Left hindlimb (tissue), 1 donor: Measurements from ENCODE around the gene EXOSC1.
"Not testable (repeated sequence)": the region's sequence is repeated elsewhere in the genome, so short reads cannot be mapped to it uniquely, and the experiment has no call there.

Source experiments
- DNase-seq: peaks from one replicate; pipeline ENCODE4 v3.0.0-alpha.2; 2018

EXOSC1 gene

DNA sequence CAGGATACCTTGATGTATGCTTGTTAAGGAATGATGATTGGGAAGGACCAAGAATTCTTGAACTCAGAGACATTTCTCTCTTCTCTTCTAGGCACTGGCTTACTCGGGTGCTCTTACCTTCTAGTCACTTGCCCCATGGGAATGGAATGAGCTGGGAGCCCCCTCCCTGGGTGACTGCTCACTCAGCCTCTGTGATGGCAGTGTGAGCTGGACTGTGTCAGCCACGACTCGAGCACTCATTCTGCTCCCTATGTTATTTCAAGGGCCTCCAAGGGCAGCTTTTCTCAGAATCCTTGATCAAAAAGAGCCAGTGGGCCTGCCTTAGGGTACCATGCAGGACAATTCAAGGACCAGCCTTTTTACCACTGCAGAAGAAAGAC lies 10.9 kb upstream of the EXOSC1 start:
- no peak for DNase-seq

DNA sequence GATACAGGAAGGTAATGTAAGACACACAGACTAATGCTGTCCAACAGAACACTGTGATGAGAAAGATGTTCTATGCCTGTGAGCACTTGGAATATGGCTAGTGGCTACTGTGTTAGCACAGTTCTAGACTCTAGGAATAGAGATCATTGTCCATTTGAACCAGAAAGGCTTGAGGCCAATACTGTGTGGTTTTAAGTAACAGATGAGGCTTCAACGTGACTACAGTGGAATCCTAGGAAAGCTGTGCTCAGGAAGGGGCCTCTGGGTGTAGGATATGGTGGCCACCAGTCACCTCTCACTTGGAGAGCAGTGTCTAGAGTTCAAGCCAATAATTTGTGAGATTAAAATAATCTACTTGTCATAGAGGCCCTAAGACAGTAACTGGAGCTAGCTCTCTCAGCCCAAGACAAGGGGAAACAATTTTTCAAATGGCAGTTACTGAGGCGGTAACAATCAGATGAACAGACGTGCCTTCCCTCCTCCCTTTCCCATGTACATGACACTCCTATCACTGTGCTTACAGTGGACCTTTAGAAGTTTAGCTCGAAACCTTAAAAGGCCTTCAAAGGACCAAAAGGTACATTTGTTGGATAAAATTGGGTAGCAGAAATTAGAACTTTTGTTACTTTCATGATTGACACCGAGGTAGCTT lies 10.4 kb upstream of the EXOSC1 start:
- DNase-seq = no peak

DNA sequence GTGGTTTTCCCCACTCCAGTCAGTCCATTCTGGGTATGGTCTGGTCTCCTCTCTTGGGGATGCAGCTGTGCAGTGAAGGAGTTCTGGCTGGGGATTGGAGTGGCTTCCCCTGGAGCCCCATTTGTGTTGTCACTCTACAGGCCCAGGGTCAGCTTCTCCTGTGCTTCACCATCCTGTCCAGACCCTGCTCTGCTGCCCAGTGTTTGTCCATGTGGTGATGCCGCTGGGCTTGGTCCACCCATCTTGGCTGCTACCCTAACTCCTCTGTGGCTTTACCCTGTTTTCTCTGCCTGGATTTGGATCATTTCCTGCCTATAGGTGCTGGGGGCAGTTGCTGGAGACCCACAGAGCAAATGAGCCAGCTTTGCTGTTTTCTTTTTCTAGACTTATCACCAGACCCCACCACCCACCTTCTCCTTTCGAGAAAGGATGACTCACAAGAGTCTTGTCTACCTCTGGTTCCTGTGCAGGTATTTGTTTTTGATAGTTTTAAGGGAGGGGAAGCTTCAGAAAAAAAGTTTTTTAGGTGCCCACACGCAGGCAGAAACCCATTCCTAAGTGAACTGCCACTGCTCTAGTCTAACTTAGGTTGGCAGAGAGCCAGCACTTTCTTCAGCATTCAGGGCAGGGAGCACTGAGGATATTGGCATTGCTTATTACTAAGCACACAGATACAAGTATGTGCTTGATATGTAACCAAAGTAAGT lies 8.7 kb upstream of the EXOSC1 start:
- DNase-seq = no peak

DNA sequence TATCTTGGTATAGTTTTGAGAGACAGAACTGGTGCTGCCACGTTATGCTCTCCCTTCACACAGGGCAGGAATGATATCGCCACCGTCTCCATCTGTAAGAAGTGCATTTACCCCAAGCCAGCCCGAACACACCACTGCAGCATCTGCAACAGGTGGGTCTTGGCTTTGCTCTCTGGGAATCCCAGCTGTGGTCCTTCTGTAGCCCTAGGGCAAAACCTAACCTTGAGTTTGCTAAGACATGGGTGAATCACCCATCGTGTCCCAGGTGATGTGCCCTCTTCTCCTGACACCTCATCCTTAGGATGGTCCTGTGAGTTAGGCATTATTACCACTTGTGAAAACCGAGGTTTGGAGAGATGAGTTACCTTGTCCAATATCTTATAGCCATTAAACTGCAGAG lies 6.5 kb upstream of the EXOSC1 start:
- DNase-seq = no peak

DNA sequence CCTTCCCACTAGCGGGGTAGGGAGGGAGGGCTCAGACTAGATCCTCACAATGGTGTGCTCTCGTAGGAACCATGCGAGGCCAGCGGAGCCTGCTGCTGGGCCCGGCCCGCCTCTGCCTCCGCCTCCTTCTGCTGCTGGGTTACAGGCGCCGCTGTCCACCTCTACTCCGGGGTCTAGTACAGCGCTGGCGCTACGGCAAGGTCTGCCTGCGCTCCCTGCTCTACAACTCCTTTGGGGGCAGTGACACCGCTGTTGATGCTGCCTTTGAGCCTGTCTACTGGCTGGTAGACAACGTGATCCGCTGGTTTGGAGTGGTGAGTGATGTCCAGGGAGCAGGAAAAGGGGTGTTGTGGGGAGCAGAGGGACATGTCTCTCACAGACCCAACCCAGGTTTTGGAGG lies 5.8 kb upstream of the EXOSC1 start:
- DNase-seq = no peak

DNA sequence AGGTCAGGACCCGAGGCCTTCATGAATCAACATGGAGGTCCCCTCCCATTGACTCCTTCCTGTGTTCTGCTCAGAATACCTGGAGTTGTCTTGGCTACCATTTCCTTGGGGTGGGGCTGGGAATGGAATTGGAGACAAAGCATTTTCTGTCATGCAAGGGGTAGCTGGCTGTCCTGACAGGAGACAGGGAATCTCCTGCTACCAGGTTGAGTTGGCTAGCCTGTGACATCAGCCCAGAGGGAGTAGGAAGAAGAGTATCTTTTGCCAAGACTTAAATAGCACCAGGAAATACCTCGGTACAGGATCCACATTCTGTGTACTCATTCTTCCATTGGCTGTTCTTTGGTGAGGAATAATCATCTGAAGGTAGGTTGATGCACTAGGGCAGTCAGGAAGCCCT lies 5.0 kb upstream of the EXOSC1 start:
- DNase-seq = no peak

DNA sequence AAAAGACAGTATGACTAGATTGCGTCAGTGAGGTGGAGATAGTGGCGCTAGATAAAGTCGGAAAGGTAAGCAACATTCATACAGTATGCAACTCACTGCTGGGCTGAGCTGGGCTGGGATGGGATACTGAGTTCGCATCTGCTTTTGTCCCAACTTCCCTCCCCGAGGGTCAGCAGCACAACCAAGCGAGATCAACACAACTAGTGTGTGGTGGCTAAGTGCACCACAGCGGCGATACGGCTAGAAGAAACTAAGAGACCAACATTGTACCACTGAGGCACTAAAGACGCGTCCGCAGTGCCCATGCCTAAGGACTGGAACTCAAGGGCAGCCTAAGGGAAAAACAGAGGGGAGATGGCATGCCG lies 467 bp downstream of the EXOSC1 start:
- DNase-seq = no peak

DNA sequence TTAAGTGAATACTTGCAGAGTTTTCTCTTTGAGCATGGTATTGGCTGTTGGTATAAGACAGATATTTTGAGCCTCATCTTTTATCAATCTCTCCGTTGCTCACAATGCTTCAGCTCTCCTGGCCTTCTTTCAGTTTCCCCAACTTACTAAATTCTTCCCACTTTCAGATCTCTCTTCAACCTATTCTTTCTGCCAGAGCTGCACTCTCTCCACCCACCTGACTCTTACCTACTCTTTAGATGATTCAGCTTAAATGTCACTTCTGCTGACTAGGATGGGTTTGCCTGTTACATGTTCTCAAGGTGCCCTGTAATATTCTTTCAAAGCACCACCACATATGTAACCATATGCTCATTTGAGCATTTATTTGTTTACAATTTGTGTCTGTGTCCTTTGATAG lies 1.6 kb downstream of the EXOSC1 start:
- no peak for DNase-seq

DNA sequence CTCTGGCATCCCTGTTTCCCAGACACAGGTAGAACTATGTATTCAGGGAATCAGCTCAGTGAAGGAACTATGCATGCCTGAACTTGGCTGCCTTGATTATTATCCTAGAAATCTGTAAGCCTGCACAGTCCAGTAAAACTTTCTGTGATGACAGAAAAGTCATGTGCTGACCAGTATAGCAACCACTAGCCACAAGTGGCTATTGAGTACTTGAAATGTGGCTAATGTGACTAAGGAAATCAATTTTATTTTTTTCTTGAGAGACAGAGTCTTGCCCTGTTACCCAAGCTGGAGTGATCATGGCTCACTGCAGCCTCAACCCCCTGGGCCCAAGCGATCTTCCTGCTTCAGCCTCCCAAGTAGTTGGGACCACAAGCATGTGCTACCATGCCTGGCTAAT lies 3.5 kb downstream of the EXOSC1 start:
- no peak for DNase-seq

DNA sequence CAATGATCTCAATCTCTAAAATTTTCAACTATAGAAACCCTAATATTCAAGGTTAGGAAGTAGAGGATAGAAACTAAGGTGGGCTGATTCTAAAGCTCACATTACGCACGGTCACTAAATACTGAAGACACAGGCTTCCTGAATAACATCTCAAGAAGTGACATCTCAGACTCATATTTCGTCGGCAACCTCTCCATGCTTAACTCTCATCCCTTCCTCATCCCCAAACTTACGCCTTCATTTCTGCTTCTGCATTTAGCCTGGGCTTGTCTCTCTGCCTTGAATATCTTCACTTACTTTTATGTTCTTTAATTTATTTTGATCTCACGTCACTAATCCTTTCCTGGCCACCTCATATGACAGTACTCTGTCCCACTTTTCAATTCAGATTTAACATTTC lies 10.6 kb downstream of the EXOSC1 start:
- no peak for DNase-seq

DNA sequence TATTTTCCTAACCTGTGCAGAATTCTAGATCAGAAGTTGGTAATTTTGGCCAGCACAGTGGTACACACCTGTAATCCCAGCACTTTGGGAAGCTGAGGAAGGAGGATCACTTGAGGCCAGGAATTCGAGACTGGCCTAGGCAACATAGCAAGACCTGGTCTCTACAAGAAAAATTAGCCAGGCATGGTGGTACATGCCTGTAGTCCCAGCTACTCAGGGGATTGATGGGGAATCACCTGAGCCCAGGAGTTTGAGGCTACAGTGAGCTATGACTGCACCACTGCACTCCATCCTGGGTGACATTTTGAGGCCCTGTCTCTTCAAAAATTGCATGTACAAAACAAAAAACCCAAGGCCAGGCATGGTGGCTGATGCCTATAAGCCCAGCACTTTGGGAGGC lies 11.2 kb downstream of the EXOSC1 start:
- no peak for DNase-seq

DNA sequence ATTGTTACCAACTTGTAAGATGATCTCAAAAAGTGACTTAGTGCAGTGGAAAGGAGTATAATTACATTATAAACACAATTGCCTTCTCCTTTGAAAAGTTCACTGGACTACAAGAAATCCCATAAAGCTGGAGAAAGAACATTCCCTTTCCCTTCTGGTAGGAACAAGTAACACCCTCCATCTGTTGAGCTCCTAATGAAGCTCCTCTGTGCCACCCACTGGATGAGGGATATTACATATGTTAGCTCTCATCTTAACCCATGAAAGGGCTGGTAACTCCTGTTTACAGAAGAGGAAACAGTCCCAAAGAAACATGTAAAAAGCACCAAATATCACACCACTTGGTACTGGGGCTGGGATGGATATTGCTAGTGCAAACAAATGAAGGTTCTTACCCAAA lies 11.8 kb downstream of the EXOSC1 start:
- no peak for DNase-seq

DNA sequence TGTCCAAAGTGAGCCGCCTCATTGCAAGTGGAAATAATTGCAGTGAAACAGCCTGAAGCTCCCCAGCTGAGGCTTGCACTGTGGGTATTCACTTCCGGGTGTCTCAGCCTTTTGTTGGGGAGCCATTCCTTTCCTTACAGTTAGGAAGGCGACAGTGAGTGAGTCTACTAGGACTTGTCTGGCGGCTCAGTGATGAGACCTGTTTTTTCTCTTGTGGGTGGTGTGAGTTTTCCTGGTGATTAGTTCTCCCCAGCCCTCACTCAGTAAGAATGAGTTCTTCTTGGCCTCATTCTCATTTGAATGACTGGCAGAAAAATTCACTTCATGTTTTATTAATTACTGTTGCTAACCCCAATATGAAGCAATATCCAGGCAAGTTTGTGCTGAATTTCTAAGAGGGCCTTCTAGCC lies 17.2 kb downstream of the EXOSC1 start:
- DNase-seq = no peak

DNA sequence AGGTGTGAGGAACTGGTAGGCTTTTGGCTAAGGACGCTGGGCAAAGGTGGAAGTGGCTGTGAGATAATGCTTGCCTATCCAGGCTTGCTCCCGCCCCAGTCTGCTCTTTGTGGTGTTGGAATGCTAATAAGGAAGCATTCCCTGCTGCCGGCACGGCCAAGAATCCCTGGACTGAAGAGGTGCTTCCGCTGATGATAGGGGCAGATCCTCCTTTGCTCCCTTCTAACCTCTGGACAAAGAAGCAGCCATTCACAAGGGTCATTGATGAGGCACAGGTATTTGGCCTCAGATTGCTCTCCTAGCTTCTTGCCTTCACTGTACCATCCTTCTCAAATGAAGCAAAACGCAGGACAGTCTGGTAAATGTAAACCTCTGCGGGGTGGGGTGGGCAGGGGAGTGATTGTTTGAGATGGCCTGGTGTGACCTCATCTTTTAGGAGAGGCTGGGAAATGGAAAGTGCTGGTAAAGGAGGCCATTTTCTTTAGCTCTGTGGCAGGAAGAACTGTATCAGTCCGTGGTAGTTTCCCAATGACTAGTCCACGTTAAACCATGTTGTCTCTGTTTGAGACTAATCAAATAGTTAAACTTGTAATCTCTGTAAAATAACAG lies 18.1 kb downstream of the EXOSC1 start:
- no peak for DNase-seq

DNA sequence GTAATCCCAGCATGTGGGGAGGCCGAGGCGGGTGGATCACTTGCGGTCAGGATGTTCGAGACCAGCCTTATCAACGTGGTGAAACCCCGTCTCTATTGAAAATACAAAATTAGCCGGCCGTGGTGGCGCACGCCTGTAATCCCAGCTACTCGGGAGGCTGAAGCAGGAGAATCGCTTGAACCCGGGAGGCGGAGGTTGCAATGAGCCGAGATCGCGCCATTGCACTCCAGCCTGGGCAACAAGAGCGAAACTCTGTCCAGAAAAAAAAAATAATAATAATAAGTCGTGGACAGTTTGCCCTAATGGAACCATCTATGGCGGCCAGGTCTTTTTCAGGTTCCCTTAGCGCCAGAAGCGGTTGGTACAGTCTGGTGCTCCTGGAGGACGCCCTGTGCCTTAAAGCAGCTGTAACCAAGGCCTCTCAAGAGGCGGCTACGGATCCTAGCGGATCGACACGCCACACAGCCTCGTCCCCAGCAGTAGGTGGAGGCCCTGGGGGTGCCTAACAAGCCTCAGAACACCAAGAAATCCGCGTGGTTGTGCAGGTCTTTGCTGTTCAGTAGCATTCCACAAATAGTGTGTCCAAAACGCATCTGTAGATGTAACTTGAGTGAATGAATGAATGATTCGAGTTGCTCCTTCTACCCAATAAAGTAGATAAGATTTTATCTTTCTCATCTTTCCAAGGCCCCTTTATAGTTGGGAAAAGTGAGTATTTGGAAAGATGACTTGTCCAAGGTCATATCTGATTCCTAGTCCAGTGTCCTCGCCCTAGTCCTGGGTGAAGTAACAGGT lies 18.8 kb downstream of the EXOSC1 start:
- no peak for DNase-seq

DNA sequence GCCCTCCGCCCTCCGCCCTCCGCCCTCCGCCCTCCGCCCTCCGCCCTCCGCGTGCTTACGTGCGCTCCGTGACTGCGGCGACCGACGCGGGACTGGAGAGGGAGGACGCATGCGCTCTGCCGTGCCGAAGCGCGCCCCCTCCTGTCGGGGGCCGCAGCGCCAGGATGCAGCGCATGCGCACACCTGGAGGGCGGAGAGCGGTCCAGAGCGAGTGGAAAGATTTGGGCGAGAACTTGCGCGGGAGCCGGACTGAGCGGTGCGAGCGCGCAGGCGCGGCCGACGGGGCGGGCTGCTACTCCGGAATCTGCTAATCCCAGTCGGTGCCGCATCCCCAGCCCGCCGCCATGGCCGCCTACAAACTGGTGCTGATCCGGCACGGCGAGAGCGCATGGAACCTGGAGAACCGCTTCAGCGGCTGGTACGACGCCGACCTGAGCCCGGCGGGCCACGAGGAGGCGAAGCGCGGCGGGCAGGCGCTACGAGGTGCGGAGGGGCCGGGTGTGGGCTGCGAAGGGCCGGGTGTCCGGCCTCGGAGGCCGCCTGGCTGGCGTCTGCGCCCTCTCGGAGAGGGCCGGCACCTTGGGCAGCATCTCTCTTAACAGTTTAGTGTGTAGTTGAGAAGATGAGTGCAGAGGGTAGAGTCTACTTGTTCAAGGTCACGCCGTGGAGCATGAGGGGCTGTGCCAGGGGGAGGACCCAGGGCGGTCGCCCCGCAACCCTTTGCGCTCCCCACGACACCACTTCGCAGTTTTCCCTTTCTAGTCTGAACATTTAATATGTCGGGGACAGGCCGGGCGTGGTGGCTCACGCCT lies 19.6 kb downstream of the EXOSC1 start, which contains the start of gene PGAM1:
TSS of gene PGAM1 (plus strand) at position 228 of the 812 bp plus-strand sequence. CDS start at position 345, 117 bp downstream.
- peak; percentile 97 for DNase-seq

DNA sequence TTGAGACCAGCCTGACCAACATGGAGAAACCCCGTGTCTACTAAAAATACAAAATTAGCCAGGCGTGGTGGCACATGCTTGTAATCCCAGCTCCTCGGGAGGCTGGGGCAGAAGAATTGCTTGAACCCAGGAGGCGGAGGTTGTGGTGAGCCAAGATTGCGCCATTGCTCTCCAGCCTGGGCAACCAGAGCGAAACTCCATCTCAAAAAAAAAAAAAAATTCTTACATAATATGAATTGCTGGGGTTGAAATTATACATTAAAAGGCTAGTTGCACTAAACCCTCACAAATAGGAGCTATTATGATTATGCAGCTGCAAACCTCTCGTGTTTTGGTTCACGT lies 22.1 kb downstream of the EXOSC1 start:
- DNase-seq = not testable (repeated sequence)

DNA sequence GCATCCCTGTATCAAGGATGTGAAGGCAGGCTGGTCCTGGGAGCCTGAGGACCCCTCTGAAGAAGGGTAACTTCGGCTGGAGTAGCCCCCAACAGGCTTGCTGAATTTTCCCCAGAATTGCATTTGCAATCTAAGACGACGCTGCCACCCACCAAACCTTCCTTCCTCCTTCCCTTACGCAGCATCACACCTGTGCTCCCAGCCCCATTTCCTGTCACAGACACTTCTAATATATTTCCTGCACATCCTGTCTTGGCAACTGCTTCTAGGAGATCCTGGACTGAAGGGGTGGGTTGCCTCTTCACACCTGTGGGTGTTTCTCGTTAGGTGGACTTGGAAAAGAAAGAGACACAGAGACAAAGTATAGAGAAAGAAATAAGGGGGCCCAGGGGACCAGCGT lies 29.2 kb downstream of the EXOSC1 start:
- no peak for DNase-seq

DNA sequence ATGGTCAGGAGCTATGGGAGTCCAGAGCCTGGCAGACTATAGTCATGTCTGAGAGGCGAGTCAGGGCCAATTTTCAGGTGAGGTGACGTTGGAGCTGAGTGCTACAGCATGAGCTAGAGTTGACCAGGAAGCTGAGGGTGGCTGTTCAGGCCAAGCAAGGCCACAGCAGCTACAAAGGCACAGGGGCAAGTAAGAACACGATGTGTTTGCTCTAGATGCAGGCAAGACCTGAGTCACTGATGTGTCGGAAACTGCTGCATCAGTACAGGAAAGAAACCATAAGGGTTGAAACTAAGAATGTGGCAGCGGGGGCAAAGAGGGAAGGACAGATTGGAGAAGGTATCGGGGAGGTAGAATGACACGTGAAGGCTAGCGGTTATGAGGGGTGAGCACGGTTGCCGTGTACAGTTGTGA lies 32.9 kb downstream of the EXOSC1 start:
- DNase-seq = no peak

DNA sequence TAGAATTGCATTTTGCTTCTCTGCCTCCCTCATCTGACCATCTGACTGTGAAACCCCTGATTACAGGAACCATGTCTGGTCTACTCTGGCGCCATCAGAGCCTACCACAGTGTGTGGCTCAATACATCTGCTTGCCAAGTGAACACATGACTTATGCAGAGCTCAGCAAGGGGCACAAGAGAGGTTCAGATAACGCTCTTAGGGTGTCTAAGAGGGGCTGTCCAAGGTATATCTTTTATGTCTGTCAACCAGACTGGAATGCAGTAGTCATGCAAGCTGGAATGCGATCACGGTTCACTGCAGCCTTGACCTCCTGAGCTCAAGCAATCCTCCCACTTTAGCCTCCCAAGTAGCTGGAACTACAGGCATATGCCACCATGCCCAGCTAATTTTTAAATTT lies 34.4 kb downstream of the EXOSC1 start:
- no peak for DNase-seq

DNA sequence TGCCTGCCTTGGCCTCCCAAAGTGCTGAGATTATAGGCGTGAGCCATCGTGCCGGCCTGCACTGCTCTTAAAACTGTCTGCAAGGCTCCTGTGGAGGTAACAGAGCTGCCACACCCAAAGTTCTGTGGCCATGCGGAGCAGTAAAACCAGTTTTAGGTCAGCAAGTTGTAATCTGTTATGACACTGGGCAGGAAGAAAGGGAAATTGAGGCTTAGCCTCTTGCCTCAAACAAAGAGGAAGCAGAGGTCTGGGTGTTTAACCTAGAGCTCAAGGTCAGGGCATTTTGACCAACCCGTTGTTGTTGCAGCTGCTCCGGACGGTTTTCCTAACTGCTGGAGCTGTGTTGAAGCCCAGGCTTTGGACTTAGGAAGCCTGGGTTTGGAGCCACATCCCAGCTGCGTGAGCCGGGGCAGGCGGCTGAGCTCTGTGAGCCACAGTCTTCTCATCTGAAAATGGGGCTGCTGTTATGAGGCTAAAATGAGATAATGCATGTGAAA lies 37.3 kb downstream of the EXOSC1 start:
- no peak for DNase-seq

DNA sequence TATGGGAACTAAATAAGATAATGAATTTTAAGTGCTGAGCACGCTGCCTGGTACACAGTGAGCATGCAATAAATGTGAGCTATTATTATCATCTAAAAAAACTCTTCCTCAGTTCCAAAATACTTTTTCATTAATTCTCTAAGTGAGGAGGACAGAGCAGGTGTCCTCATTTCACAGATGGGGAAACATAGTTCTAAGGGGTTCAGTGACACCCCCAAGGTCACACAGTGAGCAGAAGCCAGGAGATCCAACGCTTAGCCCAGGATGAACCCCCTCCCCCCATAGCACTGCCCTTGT lies 37.9 kb downstream of the EXOSC1 start:
- no peak for DNase-seq
